Left ventricle myocardium inferior (tissue), 1 donor: ENCODE data around the gene PHC3. TPM values are rescaled to one million over a fixed set of nuclear protein-coding genes. Genes with fewer than 3 reads are reported as not detected.

ENCODE experiments used
- DNase-seq: peaks from one replicate; pipeline ENCODE4 v3.0.0-alpha.2; 2020
- H3K27ac ChIP-seq: fragments of 200-600 bp; replicated peaks from 2 replicates; pipeline ENCODE4 v1.8.0; 2021
- H3K27me3 ChIP-seq: fragments of 200-600 bp; 2 replicates; pipeline ENCODE4 v1.8.0; 2021; ENCODE audit warnings: low read depth
- H3K36me3 ChIP-seq: fragments of 200-600 bp; 2 replicates; pipeline ENCODE4 v1.8.0; 2021
- H3K4me1 ChIP-seq: fragments of 200-600 bp; 2 replicates; pipeline ENCODE4 v1.8.0; 2021
- H3K4me3 ChIP-seq: fragments of 200-600 bp; 2 replicates; pipeline ENCODE4 v1.8.0; 2021; ENCODE audit warnings: mild to moderate bottlenecking, moderate library complexity
- H3K9me3 ChIP-seq: fragments of 200-600 bp; replicated peaks from 2 replicates; pipeline ENCODE4 v1.8.0; 2021
- intact Hi-C: fragments of 100-400 bp; cut with micrococcal nuclease; formaldehyde crosslinking; loops from one replicate; pipeline ENCODE4 v1.11.0; 2022
- total RNA-seq: library from RNA; stranded (reverse); fragmentation: NEBNext Ultra II Directional; extraction: Animal tissue kit (Norgen Biotek cat#: 25700); gene quantifications from one replicate; pipeline ENCODE4 v1.2.1, GENCODE V29; 2021
- TF ChIP-seq, protein P1 (sequence below): fragments of 200-600 bp; IDR thresholded peaks from 2 replicates; pipeline ENCODE4 v1.8.0; 2021; ENCODE audit warnings: antibody characterized with exemption, mild to moderate bottlenecking, borderline replicate concordance
- donor health status: DM: no; HTN: yes; CAD: no; lungs with severe emphysema.

The PHC3 gene
- total RNA-seq, 1 donor from 2014 or later, result 53.1 TPM

DNA sequence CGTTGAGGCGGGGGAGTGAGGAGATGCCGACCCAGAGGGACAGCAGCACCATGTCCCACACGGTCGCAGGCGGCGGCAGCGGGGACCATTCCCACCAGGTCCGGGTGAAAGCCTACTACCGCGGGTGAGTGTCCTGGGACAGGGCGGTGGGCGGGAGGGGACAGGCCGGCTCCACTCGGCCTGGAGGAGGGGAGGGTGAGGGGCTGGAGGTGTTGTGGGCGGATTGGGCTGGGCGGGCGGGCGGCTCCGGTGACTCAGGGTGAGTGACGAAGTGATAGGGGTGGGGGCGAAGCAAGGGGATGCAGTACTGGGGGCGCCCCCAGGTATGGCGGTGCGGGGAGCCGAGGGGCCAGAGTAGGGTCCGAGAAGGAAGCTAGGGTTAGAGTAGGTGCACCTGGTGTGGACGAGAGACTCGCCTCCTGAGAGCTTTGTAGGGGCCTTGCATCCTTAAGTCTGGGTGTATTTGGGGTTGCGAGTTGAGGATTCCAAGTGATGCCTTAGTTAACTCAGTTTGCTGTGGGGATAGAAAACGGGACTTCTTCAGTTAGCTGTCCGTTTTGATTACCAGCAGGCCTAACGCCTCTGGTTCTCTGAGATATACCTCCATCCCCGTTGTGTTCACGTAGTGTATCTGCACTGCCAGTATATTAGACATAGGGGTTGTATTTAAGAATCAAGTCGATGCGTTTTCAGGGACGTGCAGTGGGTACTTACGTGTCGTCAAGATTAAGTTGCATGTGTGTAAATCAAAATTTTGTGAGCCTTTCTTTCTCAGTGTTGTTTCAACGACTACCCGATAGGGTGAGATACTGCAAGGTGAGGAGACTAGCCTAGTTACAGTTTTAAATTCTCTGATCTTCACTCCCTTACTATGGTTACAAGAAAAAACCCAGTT, 41.4 kb upstream of the PHC3 start:
- intact Hi-C loops, result no loop called here
- peak overlapping the region; percentile 99 for H3K4me3 ChIP-seq

DNA sequence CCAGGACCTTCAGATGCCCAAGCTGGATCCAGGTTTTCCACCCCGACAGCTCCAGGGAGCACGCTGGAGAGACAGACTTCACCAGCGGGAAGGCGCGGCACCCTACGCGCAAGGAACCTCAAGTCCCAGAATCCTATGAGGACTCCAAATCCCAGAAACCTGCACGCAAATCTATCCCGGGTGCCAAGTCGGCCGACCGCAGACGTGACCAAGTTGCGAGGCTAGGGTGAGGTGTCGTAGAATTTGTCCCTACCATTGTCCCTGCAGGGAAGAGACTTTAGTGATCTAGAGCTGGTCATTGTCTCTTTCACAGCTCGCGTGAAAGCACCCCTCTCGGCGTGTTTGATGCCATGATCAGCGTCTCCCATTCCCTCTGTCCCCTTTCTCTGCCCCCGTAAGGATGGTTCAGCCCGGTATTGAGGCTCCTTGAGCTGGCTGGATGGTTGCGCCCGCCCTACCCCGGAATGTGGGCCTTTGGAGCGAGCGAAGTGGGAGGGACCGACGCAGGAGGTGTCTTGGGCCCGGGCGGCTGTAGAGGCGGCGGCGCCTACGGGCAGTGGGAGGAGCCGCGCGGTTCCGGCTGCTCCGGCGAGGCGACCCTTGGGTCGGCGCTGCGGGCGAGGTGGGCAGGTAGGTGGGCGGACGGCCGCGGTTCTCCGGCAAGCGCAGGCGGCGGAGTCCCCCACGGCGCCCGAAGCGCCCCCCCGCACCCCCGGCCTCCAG, 40.6 kb upstream of the PHC3 start, which contains the start of gene PRKCI:
Gene PRKCI (plus strand): TSS at position 501 of the 723 bp plus-strand sequence. CDS start 246 bp downstream, outside the sequence.
- H3K9me3 ChIP-seq, result peaks cover 5% of the 10 kb centered on the region
- H3K27ac ChIP-seq, result peak within 1 kb of the TSS; percentile 93
- intact Hi-C loops, result no loop called here
- H3K36me3 ChIP-seq, result no peaks in the 10 kb centered on the region
- H3K4me1 ChIP-seq, result peaks cover 31% of the 10 kb centered on the region
- H3K27me3 ChIP-seq, result no peaks in the 10 kb centered on the region
- H3K4me3 ChIP-seq, result peak within 1 kb of the TSS; percentile 99
- DNase-seq, result peak; percentile 95
- TF ChIP-seq, protein P1, sequence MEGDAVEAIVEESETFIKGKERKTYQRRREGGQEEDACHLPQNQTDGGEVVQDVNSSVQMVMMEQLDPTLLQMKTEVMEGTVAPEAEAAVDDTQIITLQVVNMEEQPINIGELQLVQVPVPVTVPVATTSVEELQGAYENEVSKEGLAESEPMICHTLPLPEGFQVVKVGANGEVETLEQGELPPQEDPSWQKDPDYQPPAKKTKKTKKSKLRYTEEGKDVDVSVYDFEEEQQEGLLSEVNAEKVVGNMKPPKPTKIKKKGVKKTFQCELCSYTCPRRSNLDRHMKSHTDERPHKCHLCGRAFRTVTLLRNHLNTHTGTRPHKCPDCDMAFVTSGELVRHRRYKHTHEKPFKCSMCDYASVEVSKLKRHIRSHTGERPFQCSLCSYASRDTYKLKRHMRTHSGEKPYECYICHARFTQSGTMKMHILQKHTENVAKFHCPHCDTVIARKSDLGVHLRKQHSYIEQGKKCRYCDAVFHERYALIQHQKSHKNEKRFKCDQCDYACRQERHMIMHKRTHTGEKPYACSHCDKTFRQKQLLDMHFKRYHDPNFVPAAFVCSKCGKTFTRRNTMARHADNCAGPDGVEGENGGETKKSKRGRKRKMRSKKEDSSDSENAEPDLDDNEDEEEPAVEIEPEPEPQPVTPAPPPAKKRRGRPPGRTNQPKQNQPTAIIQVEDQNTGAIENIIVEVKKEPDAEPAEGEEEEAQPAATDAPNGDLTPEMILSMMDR, result no peak

More for the DNA sequence above, 41.4 kb upstream of the PHC3 start:
- Histone ChIP-seq H3K9me3 (peaks cover 5% of the 10 kb centered on the region), H3K36me3 (no peaks in the 10 kb centered on the region), H3K27ac (peak overlapping the region; percentile 93), H3K27me3 (no peaks in the 10 kb centered on the region), H3K4me1 (peaks cover 38% of the 10 kb centered on the region)
- TF ChIP-seq, protein P1, result peak; percentile 11
- DNase-seq, result no peak

DNA sequence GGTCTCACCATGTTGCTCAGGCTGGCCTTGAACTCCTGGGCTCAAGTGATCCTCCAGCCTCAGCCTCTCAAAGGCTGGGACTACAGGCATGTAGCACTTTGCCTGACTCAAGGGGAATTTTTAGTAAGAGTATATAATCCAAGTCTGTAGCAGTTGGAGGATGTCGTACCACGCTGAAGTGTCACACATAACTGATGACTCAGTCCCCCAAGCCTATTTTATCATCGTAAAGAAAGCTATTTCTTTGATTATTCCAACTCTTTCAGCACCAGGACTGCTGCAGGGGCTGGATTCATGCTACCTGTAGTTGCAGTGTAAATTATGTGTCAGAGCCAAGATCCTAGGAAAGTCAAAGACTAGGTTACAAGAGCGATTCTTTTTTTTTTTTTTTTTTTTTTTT, 39.3 kb upstream of the PHC3 start:
- H3K27me3 ChIP-seq, result no peaks in the 10 kb centered on the region
- no peak overlapping the region for H3K4me3 ChIP-seq
- H3K9me3 ChIP-seq, result peaks cover 5% of the 10 kb centered on the region
- peaks cover 31% of the 10 kb centered on the region for H3K4me1 ChIP-seq
- DNase-seq, result no peak
- H3K27ac ChIP-seq, result no peak overlapping the region
- no peaks in the 10 kb centered on the region for H3K36me3 ChIP-seq
- TF ChIP-seq, protein P1, result no peak
- intact Hi-C loops, result no loop called here

DNA sequence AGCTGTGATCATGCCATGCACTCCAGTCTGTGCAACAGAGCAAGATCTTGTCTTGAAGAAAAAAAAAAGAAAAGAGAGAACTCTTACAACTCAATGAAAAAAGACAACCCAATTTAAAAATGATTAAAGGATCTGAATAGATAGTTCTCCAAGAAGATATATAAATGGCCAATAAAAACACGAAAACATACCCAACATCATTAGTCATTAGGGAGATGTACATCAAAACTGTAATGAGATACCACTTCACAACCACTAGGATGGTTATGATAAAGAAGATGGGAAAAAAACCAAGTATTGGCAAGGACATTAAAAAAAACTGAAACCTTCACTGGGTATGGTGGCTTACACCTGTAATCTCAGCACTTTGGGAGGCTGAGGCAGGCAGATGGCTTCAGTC, 38.3 kb upstream of the PHC3 start:
- intact Hi-C loops, result no loop called here

DNA sequence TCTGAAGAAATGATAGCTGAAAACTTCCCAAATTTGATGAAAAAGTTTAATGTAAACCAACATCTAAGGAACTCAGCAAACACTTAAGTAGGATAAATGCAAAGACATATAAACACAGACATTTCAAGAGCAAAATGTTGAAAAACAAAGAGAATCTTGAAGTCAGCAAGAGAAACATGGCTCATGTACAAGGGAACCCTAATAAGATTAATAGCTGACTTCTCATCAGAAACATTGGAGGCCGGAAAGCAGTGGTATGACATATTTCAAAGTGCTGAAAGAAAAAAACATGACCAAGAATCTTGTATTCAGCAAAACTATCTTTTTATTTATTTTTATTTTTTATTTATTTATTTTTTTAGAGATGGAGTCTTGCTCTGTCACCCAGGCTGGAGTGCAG, 30.1 kb upstream of the PHC3 start:
- Histone ChIP-seq H3K27ac (no peak overlapping the region), H3K27me3 (peaks cover 9% of the 10 kb centered on the region), H3K36me3 (no peaks in the 10 kb centered on the region), H3K4me1 (no peaks in the 10 kb centered on the region), H3K9me3 (peaks cover 4% of the 10 kb centered on the region), H3K4me3 (no peak overlapping the region)
- intact Hi-C loops, result no loop called here
- DNase-seq, result no peak
- TF ChIP-seq, protein P1, result no peak

More for the DNA sequence above, 38.3 kb upstream of the PHC3 start:
- Histone ChIP-seq H3K4me3 (no peak overlapping the region), H3K4me1 (peaks cover 31% of the 10 kb centered on the region), H3K9me3 (peaks cover 5% of the 10 kb centered on the region), H3K36me3 (no peaks in the 10 kb centered on the region), H3K27ac (no peak overlapping the region), H3K27me3 (no peaks in the 10 kb centered on the region)
- no peak for DNase-seq
- TF ChIP-seq, protein P1, result no peak
